GM21390 (cell line): ENCODE measurements around the gene LOXHD1.

ENCODE experiments used
- ATAC-seq: cut with Tn5 transposase; IDR thresholded peaks from one replicate; pipeline ENCODE4 v1.9.1; 2021; ENCODE audit not compliant: unreplicated experiment

Gene LOXHD1

GRCh38 chr18:46627136-46627535 lies 29.9 kb downstream of the LOXHD1 start:
- ATAC-seq: no peak

DNA sequence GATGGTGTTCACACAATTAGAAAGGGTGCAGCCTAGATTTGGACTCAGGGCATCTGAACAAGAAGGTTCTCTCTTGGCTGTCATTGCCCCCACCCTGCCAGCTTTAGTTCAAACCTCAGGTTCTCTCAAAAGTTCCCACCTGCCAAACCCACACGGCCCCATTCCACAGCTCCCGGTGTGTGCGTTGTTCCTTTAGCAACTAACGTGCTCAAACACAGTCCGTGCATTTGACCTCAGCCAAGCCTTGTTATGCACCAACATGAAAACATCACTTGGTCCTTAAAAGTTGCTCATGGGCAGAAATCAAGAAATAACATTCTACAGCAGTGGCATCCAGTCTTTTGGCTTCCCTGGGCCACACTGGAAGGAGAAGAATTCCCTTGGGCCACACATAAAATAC lies 32.0 kb downstream of the LOXHD1 start:
- no peak for ATAC-seq

- ATAC-seq: no peak
These were observed 32.9 kb downstream of the LOXHD1 start for GRCh38 chr18:46624127-46624526.

DNA sequence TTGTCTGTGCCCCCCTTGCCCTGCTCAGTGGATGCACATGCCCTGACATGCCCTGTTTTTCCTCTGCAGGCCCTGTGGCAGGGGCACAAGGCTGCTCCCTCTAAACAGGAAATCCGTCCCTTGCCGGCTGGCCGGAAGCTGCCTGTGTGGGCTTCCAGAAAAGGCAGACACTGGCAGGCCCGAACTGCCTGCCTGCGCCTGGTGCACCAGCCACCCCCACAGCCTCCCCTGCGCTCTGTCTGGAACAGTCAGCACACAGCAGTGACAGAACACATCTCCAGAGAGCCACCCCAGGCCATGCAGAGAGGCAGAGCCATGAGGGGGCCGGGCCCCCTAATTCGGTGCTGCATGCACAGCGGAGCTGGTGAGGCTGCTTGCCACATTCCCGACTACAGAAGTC lies 33.5 kb downstream of the LOXHD1 start:
- ATAC-seq: no peak

DNA sequence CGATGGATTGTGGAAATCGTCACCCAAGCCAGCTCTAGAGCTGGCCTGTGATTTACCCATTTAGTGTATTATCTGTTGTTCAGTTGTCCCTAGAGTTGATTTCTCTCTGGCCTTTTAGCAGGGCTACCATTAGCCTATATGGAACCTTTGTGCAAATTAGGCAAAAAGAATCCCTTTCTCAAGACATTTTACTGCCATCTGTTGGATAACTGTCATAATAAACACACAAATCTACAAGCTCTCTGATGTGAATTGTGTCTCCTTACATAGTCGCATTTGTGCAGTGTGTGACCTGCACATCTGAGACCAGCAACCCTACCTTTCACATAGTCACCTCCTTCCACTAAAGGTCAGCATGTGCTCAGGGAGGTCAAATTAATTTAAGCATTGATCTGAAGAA lies 34.0 kb downstream of the LOXHD1 start:
- ATAC-seq: no peak

- no peak for ATAC-seq
These were observed 34.6 kb downstream of the LOXHD1 start for GRCh38 chr18:46622451-46622850.

DNA sequence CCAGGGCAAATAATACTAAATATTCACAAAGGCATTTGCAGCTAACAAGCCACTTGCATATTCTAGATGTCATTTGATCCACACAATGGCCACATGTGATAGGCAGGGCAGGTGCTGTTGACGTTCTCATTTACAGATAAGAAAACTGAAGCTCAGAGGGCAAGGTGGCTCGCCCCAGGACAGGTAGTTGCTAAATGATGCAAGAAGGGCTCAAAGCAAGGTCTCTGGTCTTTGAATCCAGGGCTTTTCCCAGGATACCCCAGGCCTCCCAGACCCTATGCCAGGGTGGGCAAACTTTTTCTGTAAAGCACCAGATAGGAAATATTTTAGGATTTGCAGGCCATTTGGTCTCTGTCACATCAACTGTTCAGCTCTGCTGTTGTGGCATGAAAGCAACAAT lies 35.1 kb downstream of the LOXHD1 start:
- no peak for ATAC-seq

- no peak for ATAC-seq
These were observed 35.8 kb downstream of the LOXHD1 start for GRCh38 chr18:46621111-46621766.

DNA sequence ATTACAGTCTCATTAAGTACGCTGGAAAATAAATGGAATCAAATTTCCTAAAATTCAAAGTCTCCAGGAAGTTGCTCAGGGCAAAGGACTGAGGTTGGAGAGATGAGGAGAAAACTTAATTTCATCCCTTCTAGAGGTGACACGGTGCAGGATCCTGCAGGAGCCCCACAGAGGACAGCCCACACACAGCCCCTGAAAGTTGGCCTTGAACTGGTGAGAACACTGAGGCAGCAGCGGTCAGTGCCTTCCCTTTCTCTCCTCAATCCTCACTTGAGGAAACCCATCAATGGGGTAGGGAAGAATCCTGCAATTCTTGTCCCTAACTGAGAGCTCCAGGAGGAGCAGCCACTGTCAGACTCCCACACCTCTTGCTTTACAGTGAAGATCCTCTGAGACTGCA lies 37.5 kb downstream of the LOXHD1 start:
- ATAC-seq: no peak

GRCh38 chr18:46615720-46616119 lies 41.3 kb downstream of the LOXHD1 start:
- ATAC-seq: no peak

DNA sequence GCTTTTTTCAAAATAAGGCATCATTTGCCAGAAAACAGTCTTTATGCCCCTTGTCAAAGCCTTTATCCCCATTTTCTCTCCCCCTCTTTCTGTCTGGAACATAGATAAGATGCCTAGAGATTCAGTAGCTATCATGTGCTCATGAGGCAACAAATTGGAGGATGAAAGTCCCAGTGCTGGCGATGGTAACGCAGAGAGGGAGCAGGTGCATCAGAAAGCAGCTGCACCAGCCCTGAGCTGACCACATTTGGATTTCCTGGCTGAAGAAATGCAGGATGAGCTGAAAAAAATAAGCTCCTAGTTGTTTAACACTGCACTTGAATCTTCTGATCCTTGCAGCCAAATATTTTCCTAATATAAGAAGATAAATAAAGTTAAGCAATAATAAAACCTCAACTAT lies 48.0 kb downstream of the LOXHD1 start:
- no peak for ATAC-seq

- no peak for ATAC-seq
These were observed 49.1 kb downstream of the LOXHD1 start for GRCh38 chr18:46607926-46608325.

GRCh38 chr18:46601141-46601805 lies 55.7 kb downstream of the LOXHD1 start:
- ATAC-seq: no peak

- ATAC-seq: no peak
These were observed 60.9 kb downstream of the LOXHD1 start for GRCh38 chr18:46596119-46596518.

DNA sequence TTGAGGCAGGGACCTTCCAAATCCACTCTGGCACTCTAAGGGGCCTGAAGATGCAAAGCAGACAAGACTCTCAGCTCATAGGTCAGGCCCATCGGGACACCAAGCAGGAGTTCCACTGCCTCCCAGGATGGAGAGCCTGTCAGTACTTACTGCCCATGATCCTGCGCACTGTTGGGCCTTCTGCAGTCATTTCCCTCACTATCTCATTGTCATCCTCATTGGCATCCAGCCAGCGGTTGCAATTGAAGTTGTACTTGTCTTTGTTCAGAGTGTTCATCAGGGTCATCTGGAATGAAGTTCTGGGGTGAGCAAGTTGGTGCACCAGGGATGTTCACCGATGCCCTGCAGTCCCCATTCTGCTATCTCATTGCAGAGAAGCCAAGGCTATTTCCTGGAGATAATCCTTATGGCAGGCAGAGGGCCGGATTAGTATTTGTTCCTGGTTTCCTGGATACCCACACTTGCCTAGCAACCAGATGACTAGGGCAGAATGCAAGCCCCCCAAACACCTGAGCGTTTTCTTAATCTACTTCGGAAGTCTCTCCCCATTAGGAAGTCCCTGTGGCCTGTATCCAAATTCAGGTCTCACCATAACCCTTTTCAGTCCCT lies 65.1 kb downstream of the LOXHD1 start:
- no peak for ATAC-seq

- no peak for ATAC-seq
These were observed 66.9 kb downstream of the LOXHD1 start for GRCh38 chr18:46590103-46590502.

GRCh38 chr18:46588971-46589660 lies 67.9 kb downstream of the LOXHD1 start:
- ATAC-seq: no peak

GRCh38 chr18:46587600-46587999 lies 69.4 kb downstream of the LOXHD1 start:
- no peak for ATAC-seq

DNA sequence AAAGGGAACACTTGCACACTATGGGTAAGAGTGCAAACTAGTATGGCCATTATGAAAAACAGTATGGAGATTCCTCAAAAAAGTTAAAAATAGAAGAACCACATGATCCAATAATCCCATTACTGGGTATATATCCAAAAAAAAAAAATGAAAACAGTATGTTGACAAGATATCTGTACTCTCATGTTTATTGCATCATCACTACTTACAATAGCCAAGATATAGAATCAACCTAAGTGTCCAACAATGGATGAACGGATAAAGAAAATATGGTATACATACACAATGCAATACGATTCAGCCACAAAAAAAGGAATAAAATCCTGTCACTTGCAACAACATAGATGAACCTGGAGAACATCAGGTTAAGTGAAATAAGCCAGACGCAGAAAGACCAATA lies 73.3 kb downstream of the LOXHD1 start:
- ATAC-seq: no peak

GRCh38 chr18:46581648-46582047 lies 75.4 kb downstream of the LOXHD1 start:
- no peak for ATAC-seq

- no peak for ATAC-seq
These were observed 78.0 kb downstream of the LOXHD1 start for GRCh38 chr18:46578987-46579386.

- ATAC-seq: no peak
These were observed 79.5 kb downstream of the LOXHD1 start for GRCh38 chr18:46577546-46577945.
